Right atrium auricular region (tissue), 2 donors: ENCODE measurements around the gene ZNF598. TPM values are rescaled to one million over a fixed set of nuclear protein-coding genes. Genes with fewer than 3 reads are reported as not detected.
"Not testable (repeated sequence)": the region's sequence is repeated elsewhere in the genome, so short reads cannot be mapped to it uniquely, and the experiment has no call there.

Experiments
- DNase-seq: peaks from one replicate; pipeline ENCODE4 v3.0.0-alpha.2; 2019; ENCODE audit warnings: low spot score
- H3K27ac ChIP-seq, 2 donors: fragments of 200-600 bp; sonication (generic); 1 replicate in 1 of 2; 2 replicates in 1 of 2; pipeline ENCODE4 v1.5.1; 2016 to 2019
- H3K27me3 ChIP-seq, 2 donors: fragments of 200-600 bp; sonication (generic); one replicate each; pipeline versions ENCODE4 v1.5.1 to v1.6.0; 2017 to 2019
- H3K36me3 ChIP-seq: fragments of 200-600 bp; sonication (generic); one replicate; pipeline ENCODE4 v1.5.1; 2016
- H3K4me1 ChIP-seq, 2 donors: fragments of 200-600 bp; sonication (generic); one replicate each; pipeline versions ENCODE4 v1.5.1 to v1.6.0; 2017 to 2019
- H3K4me3 ChIP-seq, 2 donors: fragments of 200-600 bp; sonication (generic); 1 replicate in 1 of 2; 2 replicates in 1 of 2; pipeline ENCODE4 v1.5.1; 2017 to 2019; ENCODE audit warnings: mild to moderate bottlenecking in 1 of 2, moderate library complexity in 1 of 2
- H3K9me3 ChIP-seq, 2 donors: fragments of 200-600 bp; sonication (generic); one replicate each; pipeline ENCODE4 v1.5.1; 2019
- total RNA-seq, 2 donors: library from RNA; depleted of rRNA; stranded (reverse); fragments of >200 nt; gene quantifications; one replicate each; pipeline ENCODE4 v1.1.0, GENCODE V29; 2016
- TF ChIP-seq, protein P1 (sequence below), 2 donors: fragments of 200-600 bp; sonication (generic); IDR thresholded peaks; one replicate each; pipeline ENCODE4 v1.5.1; 2019; ENCODE audit warnings: antibody characterized with exemption in 2 of 2

ZNF598 gene
- total RNA-seq, 2 donors from 2014 or later: 11.4 to 19.9 TPM

DNA sequence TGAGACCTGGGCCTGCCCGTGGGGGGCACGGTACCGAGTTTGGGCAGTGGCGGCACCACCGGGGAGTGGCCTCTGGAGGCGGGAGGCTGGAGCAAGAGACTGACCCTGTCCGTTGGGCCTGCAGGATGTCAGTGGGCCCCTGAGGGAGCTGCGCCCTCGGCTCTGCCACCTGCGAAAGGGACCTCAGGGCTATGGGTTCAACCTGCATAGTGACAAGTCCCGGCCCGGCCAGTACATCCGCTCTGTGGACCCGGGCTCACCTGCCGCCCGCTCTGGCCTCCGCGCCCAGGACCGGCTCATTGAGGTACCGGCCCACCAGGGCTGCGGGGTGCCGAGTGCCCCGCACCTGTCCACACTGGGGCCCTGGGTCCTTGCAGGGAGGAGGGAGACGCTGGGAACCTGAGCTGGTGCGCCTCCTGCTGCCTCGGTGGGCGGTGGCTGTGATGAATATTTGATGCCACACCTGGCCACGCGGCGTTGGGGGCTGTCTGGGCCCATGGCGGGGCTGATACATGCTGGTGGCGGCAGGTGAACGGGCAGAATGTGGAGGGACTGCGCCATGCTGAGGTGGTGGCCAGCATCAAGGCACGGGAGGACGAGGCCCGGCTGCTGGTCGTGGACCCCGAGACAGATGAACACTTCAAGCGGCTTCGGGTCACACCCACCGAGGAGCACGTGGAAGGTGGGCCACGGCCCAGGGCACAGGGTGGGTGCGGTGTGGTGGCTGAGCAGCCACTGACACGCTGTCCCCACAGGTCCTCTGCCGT lies 26.8 kb upstream of the ZNF598 start:
- TF ChIP-seq, protein P1, sequence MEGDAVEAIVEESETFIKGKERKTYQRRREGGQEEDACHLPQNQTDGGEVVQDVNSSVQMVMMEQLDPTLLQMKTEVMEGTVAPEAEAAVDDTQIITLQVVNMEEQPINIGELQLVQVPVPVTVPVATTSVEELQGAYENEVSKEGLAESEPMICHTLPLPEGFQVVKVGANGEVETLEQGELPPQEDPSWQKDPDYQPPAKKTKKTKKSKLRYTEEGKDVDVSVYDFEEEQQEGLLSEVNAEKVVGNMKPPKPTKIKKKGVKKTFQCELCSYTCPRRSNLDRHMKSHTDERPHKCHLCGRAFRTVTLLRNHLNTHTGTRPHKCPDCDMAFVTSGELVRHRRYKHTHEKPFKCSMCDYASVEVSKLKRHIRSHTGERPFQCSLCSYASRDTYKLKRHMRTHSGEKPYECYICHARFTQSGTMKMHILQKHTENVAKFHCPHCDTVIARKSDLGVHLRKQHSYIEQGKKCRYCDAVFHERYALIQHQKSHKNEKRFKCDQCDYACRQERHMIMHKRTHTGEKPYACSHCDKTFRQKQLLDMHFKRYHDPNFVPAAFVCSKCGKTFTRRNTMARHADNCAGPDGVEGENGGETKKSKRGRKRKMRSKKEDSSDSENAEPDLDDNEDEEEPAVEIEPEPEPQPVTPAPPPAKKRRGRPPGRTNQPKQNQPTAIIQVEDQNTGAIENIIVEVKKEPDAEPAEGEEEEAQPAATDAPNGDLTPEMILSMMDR (IDR thresholded peaks at IDR 0.05): no peak
- Histone ChIP-seq H3K27ac (peak overlapping the region; percentile 85), H3K27me3 (no peaks in the 10 kb centered on the region), H3K4me3 (peak overlapping the region; percentile 27 to 50), H3K36me3 (peaks cover 40% of the 10 kb centered on the region), H3K4me1 (peaks cover 0 to 89% of the 10 kb centered on the region in 2 donors), H3K9me3 (no peaks in the 10 kb centered on the region)
- DNase-seq: no peak

DNA sequence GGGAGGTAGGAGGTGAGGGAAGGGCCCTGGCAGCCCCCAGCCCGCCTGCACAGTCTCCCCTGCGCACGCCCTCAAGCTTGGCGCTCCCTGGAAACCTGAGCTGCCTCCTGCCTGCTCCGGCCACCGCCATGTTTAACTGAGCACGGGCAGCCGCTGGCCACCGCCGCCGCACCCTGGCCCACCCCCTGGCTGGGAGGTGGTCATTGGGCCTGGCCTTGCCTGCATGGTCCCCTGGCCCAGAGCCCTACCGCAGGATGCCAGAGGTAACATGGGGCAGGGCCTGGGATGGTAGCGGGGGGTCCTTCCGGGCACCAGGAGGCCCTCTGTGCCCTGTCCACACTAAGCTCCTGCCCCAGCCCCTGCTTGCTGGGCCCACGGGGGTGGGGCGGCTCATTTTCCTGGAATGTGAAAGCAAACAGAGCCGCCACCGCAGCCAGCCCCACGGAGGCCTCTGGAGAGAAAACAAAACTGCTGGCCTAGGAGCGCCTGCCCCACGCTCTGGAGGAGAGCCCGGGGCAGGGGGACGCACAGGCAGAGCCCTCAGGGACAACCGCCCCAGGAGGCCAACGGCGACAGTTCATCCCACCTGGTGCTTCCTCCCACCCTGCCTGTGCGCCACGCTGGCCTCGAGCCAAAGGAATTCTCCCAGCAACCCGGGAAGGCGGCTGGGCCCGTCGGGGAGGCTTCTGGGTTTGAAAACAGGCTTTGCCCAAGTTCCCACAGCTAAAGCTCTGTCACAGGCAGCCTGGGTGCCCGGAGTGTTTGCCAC lies 26.0 kb upstream of the ZNF598 start:
- peaks cover 41% of the 10 kb centered on the region for H3K36me3 ChIP-seq
- H3K27me3 ChIP-seq: no peaks in the 10 kb centered on the region
- TF ChIP-seq, protein P1 (IDR thresholded peaks at IDR 0.05): no peak
- H3K4me1 ChIP-seq: peaks cover 0 to 81% of the 10 kb centered on the region in 2 donors
- no peak for DNase-seq
- H3K4me3 ChIP-seq: peak overlapping the region; percentile 27 to 50
- H3K27ac ChIP-seq: peak overlapping the region; percentile 85
- H3K9me3 ChIP-seq: no peaks in the 10 kb centered on the region

DNA sequence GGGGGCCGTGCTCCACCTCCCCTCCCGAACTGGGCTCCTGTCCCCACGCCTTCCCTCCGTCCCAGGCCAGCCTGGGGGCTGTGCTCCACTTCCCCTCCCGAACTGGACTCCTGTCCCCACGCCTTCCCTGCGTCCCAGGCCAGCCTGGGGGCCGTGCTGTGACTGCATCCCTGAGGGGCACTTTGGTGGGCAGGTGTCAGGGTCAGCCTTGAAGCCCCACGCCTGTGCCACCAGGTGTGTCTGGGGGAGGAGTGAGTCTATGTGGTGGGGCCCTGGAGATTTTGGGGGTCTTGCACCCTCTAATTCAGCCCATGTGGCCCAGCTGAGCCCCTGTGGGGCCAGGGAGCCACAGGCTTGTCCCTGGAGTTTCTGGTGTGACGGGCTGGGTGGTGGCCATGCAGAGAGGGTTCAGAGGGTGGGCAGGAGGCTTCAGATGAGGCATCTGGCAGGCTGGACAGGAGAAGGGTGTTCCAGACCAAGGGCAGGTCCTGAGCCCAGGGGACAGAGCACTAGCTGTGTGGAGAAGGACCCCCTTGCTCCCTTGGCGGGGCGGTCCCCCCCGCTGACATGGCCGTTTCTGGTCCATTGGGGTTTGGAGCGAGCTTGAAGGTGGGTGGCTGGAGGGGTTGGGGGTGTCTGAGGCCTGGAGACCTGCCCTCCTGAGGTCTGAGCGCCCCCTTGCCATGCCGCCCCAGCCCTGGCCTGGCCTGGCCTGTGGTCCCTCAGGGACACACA lies 25.2 kb upstream of the ZNF598 start:
- H3K4me1 ChIP-seq: peaks cover 0 to 74% of the 10 kb centered on the region in 2 donors
- H3K4me3 ChIP-seq: peak overlapping the region; percentile 27 to 50
- no peaks in the 10 kb centered on the region for H3K9me3 ChIP-seq
- no peaks in the 10 kb centered on the region for H3K27me3 ChIP-seq
- H3K27ac ChIP-seq: peak overlapping the region; percentile 85
- no peak for DNase-seq
- TF ChIP-seq, protein P1 (IDR thresholded peaks at IDR 0.05): no peak
- H3K36me3 ChIP-seq: peaks cover 49% of the 10 kb centered on the region

DNA sequence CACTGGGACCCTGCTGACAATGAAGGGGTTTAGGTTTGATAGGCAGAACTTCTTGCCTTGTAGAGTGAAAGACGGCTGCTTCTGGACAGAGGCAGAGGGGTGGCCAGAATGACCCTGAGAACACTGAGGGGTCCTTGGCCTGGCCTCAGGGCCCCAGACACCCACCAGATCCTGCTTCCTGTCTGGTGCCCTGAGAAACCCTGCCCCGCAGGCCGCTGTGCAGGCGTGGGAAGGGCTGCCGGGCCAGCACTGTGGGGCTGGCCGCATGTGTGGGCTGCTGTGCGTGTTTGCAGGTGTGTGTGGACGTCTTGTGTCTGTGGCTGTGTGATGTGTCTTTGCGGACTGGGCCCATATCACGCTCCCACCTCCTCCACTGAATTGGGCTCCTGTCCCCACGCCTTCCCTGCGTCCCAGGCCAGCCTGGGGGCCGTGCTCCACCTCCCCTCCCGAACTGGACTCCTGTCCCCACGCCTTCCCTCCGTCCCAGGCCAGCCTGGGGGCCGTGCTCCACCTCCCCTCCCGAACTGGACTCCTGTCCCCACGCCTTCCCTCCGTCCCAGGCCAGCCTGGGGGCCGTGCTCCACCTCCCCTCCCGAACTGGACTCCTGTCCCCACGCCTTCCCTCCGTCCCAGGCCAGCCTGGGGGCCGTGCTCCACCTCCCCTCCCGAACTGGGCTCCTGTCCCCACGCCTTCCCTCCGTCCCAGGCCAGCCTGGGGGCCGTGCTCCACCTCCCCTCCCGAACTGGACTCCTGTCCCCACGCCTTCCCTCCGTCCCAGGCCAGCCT lies 24.5 kb upstream of the ZNF598 start:
- not testable (repeated sequence) for H3K27me3 ChIP-seq, DNase-seq, H3K9me3 ChIP-seq
- Histone ChIP-seq H3K4me3 (peak overlapping the region; percentile 47 to 50), H3K36me3 (peaks cover 50% of the 10 kb centered on the region), H3K4me1 (peaks cover 0 to 73% of the 10 kb centered on the region in 2 donors), H3K27ac (peak overlapping the region; percentile 84 to 85)

DNA sequence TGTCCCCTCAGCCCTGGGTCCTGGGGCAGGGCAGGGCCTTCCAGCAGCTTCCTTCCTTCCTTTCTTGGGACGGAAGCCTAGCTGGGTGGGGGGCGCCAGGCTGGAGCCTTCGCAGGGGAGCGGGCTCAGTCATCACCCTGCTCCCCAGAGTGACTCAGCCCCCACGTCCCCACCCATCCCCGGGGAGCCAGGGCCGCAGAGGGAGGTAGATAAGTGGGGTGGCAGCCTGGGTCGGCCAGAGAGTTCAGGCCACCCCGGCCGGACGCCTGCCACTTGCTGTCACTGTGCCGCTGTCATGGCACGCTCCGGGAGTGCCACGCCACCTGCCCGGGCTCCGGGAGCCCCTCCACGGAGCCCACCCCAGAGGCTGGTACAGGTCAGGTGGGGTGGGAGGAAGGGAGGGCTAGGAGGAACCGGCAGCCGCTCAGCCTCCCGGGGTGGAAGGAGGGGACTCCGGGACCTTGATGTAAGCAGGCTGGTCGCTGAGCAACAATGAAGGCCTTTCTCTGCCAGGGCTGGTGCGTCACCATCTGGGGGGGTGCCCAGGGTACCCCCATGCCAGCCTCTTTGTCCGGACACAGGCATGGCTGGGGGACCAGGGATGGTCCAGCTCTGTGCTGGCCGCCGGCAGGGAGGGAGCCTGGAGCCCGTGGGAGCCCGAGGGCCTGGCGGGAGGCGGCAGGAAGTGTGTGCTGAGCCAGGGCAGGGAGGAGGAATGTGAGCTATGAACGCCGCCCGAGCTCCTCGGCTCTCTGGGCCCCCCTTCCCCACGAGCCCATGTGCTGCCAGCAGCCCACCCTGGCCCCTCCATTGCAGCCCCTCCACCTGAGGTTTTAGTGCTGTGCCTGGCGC lies 23.7 kb upstream of the ZNF598 start:
- H3K4me3 ChIP-seq: peak overlapping the region; percentile 47 to 50
- H3K4me1 ChIP-seq: peaks cover 0 to 73% of the 10 kb centered on the region in 2 donors
- H3K36me3 ChIP-seq: peaks cover 42% of the 10 kb centered on the region
- peak overlapping the region; percentile 84 to 85 for H3K27ac ChIP-seq
- peak; percentile 79 for DNase-seq
- no peaks in the 10 kb centered on the region for H3K27me3 ChIP-seq
- H3K9me3 ChIP-seq: no peaks in the 10 kb centered on the region
- TF ChIP-seq, protein P1 (IDR thresholded peaks at IDR 0.05): no peak
